Stimulated activated CD4-positive, alpha-beta T cell treated with anti-CD3 and anti-CD28 coated beads, Interleukin-4, amount 100 ng/mL, for 4 hours (primary cell): ENCODE data around the gene BCL2A1.
"Not testable (repeated sequence)": the region's sequence is repeated elsewhere in the genome, so short reads cannot be mapped to it uniquely, and the experiment has no call there.

Experiments
- DNase-seq, 2 experiments: peaks; one replicate each; pipeline ENCODE4 v3.0.0-alpha.2; 2020

Gene BCL2A1

GRCh38 chr15:79970624-79971434, at the start of gene BCL2A1:
Gene BCL2A1 (minus strand): TSS chr15:79971196. CDS start chr15:79971119, 77 bp downstream.
- DNase-seq: peak; percentile 44 to 80

GRCh38 chr15:80020731-80021130, 49.7 kb upstream of the BCL2A1 start:
- no peak for DNase-seq

- not testable (repeated sequence) for DNase-seq
Measured at GRCh38 chr15:80020149-80020548, 49.2 kb upstream of the BCL2A1 start.

DNA sequence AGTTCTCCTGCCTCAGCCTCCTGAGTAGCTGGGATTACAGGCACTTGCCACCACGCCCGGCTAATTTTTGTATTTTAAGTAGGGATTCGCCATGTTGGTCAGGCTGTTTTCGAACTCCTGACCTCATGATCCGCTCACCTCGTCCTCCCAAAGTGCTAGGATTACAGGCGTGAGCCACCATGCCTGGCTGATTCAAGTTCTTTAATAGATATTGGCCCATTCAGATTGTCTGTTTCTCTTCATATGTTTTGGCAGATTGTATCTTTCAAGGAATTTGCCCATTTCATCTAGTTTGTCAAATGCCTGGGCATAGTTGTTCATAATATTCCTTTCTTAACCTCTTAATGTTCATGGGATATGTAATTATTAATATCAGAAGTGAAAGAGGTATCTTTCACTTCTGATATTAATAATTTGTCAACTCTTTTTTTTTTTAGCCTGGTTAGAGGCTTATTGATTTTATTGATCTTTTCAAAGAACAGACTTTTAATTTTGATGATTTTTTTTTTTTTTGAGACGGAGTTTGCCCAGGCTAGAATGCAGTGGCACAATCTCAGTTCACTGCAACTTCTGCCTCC, 48.3 kb upstream of the BCL2A1 start:
- no peak for DNase-seq

DNA sequence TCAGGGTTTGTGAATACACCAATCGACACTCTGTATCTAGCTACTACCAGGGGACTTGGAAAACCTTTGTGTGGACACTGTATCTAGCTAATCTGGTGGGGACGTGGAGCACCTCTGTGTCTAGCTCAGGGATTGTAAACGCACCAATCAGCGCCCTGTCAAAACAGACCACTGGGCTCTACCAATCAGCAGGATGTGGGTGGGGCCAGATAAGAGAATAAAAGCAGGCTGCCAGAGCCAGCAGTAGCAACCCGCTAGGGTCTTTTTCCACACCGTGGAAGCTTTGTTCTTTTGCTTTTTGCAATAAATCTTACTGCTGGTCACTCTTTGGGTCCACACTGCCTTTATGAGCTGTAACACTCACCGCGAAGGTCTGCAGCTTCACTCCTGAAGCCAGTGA, 46.1 kb upstream of the BCL2A1 start:
- DNase-seq: not testable (repeated sequence)

DNA sequence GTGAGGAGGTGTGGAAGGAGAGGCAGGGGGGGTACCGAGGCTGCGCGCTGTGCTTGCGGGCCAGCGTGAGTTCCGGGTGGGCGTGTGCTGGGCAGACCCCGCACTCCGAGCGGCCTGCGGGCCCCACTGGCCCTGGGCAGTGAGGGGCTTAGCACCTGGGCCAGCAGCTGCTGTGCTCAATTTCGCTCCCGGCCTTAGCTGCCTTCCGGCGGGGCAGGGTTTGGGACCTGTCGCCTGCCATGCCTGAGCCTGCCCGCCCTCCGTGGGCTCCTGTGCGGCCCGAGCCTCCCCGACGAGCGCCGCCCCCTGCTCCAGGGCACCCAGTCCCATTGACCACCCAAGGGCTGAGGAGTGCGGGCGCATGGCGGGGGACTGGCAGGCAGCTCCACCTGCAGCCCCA, 45.5 kb upstream of the BCL2A1 start:
- DNase-seq: not testable (repeated sequence)

DNA sequence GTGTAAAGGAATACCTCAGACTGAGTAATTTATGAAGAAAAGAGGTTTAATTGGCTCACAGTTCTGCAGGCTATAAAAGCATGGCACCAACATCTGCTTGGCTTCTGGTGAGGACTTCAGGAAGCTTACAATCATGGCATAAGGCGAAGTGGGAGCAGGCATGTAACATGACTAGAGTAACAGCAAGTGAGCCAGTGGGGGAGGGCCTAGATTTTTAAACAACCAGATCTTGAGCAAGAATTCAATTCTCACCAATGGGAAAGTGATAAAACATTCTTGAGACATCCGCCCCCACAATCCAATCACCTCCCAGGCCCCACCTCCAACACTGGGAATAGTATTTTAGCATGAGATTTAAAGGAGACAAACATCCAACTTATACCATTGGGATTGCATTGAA, 44.2 kb upstream of the BCL2A1 start:
- no peak for DNase-seq

- DNase-seq: not testable (repeated sequence)
Measured at GRCh38 chr15:80014186-80014585, 43.2 kb upstream of the BCL2A1 start.

DNA sequence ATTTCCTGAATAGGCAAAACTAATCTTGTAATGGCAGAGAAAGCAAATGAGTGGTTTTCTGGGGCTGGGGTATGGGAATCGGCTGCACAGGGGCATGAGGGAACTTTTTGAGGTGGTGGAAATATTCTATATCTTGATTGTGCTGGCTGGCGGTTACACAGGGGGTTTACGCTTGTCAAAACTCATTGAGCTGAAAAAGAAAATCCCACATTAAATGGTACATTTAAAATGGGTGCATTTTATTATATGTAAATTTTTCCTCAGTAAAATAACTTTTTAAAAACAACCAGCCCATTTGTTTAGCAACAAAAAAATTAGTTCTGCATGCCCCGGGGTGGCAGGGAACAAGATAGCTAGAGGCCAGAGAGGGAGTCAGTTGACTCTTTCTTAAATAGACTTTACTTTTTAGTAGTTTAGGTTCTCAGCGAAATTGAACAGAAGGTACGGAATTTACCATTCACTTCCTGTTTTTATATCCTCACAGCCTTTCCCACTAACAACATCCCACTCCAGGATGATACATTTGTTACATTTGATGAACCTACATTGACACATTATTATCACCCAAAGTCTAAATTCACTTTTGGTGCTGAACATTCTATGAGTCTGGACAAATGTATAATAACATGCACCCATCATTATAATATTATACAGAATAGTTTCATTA, 41.2 kb upstream of the BCL2A1 start:
- DNase-seq: no peak

- no peak for DNase-seq
Measured at GRCh38 chr15:80011596-80011995, 40.6 kb upstream of the BCL2A1 start.

GRCh38 chr15:80011041-80011523, 40.1 kb upstream of the BCL2A1 start:
- not testable (repeated sequence) for DNase-seq

DNA sequence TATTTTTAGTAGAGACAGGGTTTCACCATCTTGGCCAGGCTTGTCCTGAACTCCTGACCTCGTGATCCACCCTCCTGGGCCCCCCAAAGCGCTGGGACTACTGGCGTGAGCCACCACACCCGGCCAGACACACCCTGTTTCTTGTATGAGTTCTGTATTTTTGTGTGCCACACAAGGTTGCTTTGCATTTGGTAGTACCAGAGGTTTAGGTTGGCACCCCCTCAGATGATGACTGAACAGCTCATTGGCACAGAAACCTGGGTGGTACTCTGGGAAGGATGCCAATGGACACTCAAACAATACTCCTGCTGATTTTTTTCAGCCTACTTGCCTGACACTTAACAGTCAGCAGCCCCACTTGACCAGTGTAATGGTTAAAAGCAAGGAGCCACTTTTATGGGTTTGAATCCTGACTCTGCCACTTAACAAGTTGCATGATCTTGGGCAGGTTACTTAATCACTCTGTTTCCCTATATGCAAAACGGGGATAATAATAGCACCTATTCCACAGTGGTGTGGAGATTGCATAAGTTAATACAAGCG, 39.2 kb upstream of the BCL2A1 start:
- no peak for DNase-seq

DNA sequence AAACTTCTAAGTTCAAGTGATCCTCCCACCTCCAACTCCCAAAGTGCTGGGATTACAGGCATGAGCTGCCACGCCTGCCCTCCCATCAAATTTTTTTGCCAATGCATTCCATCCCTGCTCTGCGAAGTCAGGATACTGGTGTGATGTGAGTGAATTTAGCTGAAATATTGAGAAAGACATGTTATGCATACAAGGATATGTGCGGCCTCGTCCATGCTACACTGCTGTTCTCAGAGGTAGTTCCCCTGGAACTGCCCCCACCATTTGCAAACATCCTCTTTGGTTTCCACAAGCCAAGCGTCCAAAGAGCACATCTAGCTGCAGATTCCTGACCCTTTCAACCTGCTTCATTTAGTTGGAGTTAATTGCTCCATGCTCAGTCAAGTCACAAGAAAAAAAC, 36.5 kb upstream of the BCL2A1 start:
- no peak for DNase-seq

DNA sequence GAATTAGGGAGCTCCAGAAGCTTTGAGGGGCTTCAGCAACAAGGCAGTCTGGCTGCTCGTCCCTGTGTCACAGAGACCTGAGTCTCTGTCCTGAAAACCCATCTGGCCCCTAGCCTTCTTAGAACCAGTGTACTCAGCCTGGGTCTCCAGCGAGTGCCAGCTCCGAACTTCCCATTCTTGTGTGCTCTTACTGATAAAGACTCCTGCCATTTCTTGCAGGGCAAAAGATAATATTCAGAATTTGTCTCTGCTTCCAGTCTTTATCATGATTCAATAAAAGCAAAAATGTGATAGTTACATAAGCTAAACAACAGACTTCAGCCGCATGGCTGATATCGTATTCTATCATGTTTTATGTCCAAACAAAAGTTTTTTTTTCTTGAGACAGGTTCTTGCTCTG, 36.0 kb upstream of the BCL2A1 start:
- no peak for DNase-seq

DNA sequence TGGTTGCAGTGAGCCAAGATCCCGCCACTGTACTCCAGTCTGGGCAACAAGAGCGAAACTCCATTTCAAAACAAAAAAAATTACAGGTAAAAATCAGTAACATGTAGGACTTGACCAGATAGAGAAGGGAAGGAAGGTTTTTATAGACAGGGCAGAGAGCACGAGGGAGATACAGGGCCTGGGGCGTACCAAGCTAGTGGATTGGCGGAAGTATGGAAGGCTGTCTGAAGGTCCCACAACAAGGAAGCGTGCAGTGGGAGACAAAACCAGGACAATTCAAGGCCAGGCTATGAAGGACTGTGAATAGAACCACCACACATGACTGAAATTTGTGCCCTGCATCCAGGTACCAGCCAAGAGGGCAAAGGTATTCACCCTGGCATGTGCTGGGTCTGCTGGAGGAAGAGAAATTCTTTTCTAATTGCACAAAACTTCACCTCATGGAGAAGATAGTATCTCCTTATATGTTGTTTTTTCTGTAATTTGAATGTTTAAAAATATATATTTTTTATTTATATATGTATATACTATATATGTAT, 33.0 kb upstream of the BCL2A1 start:
- DNase-seq: no peak

- no peak for DNase-seq
Measured at GRCh38 chr15:80003171-80003570, 32.2 kb upstream of the BCL2A1 start.

- DNase-seq: no peak
Measured at GRCh38 chr15:80002267-80002666, 31.3 kb upstream of the BCL2A1 start.

DNA sequence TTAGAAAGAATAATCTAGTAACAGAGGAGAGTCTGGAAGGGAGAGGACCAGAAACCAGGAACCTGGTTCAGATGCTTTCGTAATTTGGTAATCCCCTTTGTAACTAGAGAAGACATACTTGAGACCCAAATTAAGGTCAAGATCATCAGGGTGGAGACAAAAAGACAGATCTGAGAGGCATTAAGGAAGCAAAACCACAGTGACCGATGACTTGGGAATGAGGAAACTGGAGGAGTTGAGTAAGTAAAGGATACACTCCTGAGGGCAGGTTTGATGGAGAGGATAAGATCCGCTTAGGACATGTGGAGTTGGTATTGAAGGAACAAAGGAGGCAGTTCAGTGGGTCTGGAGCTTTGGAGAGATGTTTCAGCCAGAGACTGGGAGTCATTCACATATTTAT, 23.6 kb upstream of the BCL2A1 start:
- no peak for DNase-seq

DNA sequence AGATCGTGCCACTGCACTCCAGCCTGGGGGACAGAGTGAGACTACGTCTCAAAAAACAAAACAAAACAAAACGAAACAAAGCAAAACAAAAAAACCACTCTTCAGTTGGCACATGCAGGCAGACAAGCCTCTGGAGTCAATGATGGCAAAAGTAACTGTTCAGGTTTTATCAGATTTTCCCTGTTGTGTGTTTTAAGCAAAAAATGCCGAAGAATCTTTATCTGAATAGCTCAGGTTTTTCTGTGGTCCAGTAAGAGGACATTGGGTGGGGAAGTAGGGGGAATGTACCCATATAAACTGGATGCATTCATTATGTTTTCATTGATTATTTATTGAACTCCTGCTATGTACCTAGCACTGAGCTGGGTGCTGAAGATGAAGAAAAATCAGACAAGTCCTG, 20.8 kb upstream of the BCL2A1 start:
- DNase-seq: no peak

- no peak for DNase-seq
Measured at GRCh38 chr15:79990997-79991334, 20.0 kb upstream of the BCL2A1 start.

- DNase-seq: no peak
Measured at GRCh38 chr15:79990280-79990996, 19.4 kb upstream of the BCL2A1 start.

DNA sequence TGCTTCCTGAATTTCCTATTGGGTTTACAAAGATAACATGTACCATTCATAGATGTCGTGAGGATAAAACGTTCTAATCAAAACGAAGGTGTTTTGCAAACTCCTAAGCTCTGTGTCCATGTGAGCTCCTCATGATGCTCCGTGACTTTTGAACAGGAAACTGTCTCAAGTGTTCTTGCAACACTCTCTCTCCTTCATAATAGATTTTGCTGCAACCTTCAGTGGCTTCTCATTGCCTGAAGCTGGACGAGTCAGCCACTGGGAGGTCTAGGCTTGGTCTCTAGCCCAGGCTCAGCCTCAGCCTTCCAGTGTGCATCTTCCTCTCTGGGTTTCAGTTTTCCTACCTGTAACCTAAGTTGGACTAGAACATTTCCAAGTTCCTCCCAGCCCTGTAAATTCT, 18.7 kb upstream of the BCL2A1 start:
- no peak for DNase-seq

DNA sequence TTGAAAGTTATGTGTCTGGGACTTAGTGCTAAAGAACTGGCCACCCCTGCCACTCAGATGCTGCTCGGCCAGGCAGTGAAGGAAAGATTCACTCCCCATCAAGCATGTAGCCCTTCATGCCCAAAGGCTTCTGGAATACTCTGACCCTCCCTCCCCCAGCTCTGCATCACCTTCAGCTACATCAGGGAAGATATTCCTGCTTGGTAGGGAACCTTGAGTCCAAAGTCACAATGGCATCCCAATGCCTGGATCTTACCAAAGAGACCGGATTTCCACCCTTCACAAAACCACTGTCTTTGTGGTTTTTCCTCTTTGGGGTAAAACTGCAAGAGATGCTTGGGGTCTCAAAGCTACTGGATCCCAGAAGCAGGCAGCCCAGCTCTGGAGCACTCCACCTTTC, 18.2 kb upstream of the BCL2A1 start:
- no peak for DNase-seq
